HEK293T (cell line): ENCODE data around the gene CRIP1.

Experiments
- BHLHE40 ChIP-seq: fragments of 450-650 bp; IDR thresholded peaks from 2 replicates; pipeline ENCODE4 v1.6.1; 2016; ENCODE audit warnings: mild to moderate bottlenecking, moderate library complexity, borderline replicate concordance
- ELF4 ChIP-seq: fragments of 450-650 bp; IDR thresholded peaks from 2 replicates; pipeline ENCODE4 v1.6.1; 2017; ENCODE audit warnings: antibody characterized with exemption
- TARDBP ChIP-seq: fragments of 450-650 bp; IDR thresholded peaks from 2 replicates; pipeline ENCODE4 v1.6.1; 2016

GRCh38 chr14:105529569-105530284 lies 43.0 kb downstream of the CRIP1 start:
- no peak for TF ChIP-seq TARDBP
- TF ChIP-seq ELF4: no peak
- TF ChIP-seq BHLHE40: no peak
